GM11168 (cell line): ENCODE results near the gene EHD4.

ENCODE experiments used
- in situ Hi-C: fragments of 300-500 bp; cut with MboI; formaldehyde crosslinking; loops from one replicate; pipeline ENCODE4 v1.12.0; 2022; ENCODE audit warnings: low sequenced_read_pairs; ENCODE audit not compliant: unreplicated experiment

Gene EHD4

GRCh38 chr15:41903782-41904181, 68.6 kb downstream of the EHD4 start:
- in situ Hi-C loops, result no loop called here

- in situ Hi-C loops, result no loop called here
Measured at GRCh38 chr15:41901431-41901830, 70.9 kb downstream of the EHD4 start.

GRCh38 chr15:41900526-41901380, 71.6 kb downstream of the EHD4 start:
- in situ Hi-C loops, result no loop called here

GRCh38 chr15:41899854-41900442, 72.4 kb downstream of the EHD4 start:
- in situ Hi-C loops, result no loop called here

GRCh38 chr15:41897363-41897799, 75.0 kb downstream of the EHD4 start:
- in situ Hi-C loops, result no loop called here

GRCh38 chr15:41896566-41896965, 75.8 kb downstream of the EHD4 start:
- in situ Hi-C loops, result no loop called here

GRCh38 chr15:41895957-41896356, 76.4 kb downstream of the EHD4 start:
- in situ Hi-C loops, result no loop called here

- in situ Hi-C loops, result no loop called here
Measured at GRCh38 chr15:41895491-41895890, 76.9 kb downstream of the EHD4 start.

- in situ Hi-C loops, result no loop called here
Measured at GRCh38 chr15:41894791-41895463, 77.4 kb downstream of the EHD4 start.

- in situ Hi-C loops, result no loop called here
Measured at GRCh38 chr15:41894251-41894790, 78.0 kb downstream of the EHD4 start.

GRCh38 chr15:41893422-41894250, 78.7 kb downstream of the EHD4 start, which contains the start of gene SPTBN5:
TSS of gene SPTBN5 (minus strand) at chr15:41894053. CDS start at chr15:41893497, 556 bp downstream.
- in situ Hi-C loops, result no loop called here

- in situ Hi-C loops, result no loop called here
Measured at GRCh38 chr15:41892621-41893421, 79.5 kb downstream of the EHD4 start.

GRCh38 chr15:41891946-41892345, 80.4 kb downstream of the EHD4 start:
- in situ Hi-C loops, result no loop called here

GRCh38 chr15:41891226-41891625, 81.1 kb downstream of the EHD4 start:
- in situ Hi-C loops, result no loop called here

GRCh38 chr15:41890050-41890690, 82.2 kb downstream of the EHD4 start:
- in situ Hi-C loops, result no loop called here

GRCh38 chr15:41888662-41889253, 83.6 kb downstream of the EHD4 start:
- in situ Hi-C loops, result no loop called here

GRCh38 chr15:41887893-41888292, 84.5 kb downstream of the EHD4 start:
- in situ Hi-C loops, result no loop called here

GRCh38 chr15:41887161-41887560, 85.2 kb downstream of the EHD4 start:
- in situ Hi-C loops, result no loop called here
